ENCODE data around the gene KAT6B. TPM values are rescaled to one million over a fixed set of nuclear protein-coding genes. Genes with fewer than 3 reads are reported as not detected.

The KAT6B gene
- total RNA-seq, 4 donors from 2014 or later: 29.1 to 159 (median 61.2) TPM

DNA sequence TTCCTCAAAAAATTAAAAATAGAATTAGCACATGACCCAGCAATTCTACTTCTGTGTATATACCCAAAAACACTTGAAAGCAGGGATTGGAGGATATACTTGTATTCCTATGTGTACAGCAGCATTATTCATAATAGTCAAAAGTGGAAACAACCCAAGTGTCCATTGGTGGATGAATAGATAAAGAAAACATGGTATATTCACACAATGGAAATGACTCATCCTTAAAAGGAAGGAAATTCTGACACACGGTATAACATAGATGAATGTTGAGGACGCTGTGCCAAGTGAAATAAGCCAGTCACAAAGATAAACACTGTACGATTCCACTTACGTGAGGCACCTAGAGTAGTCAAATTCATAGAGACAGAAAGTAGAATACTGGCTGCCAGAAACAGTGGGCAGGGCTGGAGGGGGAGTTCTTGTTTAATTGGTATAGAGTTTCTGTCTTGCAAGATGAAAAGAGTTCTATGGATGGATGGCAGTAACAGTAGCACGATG, 26.6 kb upstream of the KAT6B start:
- DNase-seq: no peak
- H3K4me3 ChIP-seq: no peak overlapping the region
- intact Hi-C loops (cut with DNase I; ENCODE audit: low total_unique reads): no loop called here
- no peak for TF ChIP-seq POLR2A (IDR thresholded peaks at IDR 0.05)
- TF ChIP-seq, protein P1, sequence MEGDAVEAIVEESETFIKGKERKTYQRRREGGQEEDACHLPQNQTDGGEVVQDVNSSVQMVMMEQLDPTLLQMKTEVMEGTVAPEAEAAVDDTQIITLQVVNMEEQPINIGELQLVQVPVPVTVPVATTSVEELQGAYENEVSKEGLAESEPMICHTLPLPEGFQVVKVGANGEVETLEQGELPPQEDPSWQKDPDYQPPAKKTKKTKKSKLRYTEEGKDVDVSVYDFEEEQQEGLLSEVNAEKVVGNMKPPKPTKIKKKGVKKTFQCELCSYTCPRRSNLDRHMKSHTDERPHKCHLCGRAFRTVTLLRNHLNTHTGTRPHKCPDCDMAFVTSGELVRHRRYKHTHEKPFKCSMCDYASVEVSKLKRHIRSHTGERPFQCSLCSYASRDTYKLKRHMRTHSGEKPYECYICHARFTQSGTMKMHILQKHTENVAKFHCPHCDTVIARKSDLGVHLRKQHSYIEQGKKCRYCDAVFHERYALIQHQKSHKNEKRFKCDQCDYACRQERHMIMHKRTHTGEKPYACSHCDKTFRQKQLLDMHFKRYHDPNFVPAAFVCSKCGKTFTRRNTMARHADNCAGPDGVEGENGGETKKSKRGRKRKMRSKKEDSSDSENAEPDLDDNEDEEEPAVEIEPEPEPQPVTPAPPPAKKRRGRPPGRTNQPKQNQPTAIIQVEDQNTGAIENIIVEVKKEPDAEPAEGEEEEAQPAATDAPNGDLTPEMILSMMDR (IDR thresholded peaks at IDR 0.05): no peak
- H3K27ac ChIP-seq: no peak overlapping the region
- H3K36me3 ChIP-seq: no peaks in the 10 kb centered on the region
- H3K9me3 ChIP-seq: no peaks in the 10 kb centered on the region
- H3K4me1 ChIP-seq: no peaks in the 10 kb centered on the region
- no peaks in the 10 kb centered on the region for H3K27me3 ChIP-seq

DNA sequence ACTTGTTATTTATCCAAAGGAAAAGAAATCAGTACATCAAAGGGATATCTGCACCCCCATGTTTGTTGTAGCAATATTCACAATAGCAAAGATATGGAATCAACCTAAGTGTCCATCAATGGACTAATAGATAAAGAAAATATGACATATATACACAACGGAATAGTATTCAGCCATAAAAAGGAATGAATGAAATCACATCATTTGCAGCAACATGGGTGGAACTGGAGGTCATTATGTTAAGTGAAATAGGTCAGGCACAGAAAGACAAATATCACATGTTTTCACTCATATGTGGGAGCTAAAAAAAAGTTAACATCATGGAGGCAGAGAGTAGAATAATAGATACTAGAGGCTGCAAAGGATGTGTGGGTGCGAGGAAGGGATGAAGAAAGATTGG, 25.0 kb upstream of the KAT6B start:
- Histone ChIP-seq H3K36me3 (no peaks in the 10 kb centered on the region), H3K27me3 (no peaks in the 10 kb centered on the region), H3K4me1 (no peaks in the 10 kb centered on the region), H3K9me3 (no peaks in the 10 kb centered on the region), H3K4me3 (no peak overlapping the region), H3K27ac (no peak overlapping the region)
- no peak for DNase-seq
- no peak for TF ChIP-seq POLR2A (IDR thresholded peaks at IDR 0.05)
- TF ChIP-seq, protein P1 (IDR thresholded peaks at IDR 0.05): no peak
- intact Hi-C loops (cut with DNase I; ENCODE audit: low total_unique reads): no loop called here

DNA sequence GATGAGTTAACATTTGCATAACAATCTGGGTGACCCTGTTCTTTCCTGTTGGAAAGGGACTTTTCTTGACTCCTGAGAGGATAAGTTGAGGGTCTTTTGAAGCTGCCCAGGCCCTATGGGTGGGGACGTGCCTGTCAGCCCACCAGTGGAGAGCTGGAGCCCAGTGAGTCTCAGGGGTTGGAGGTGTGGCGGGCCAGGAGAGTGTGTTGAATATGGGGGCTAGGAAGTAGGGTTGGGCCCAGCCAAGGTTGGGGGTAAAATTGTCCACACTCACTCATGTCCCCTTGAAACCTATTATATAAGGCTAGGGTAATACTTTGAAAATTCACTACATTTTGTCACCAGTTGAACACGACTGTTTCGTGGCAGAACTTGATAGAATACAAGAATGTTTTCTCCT, 17.9 kb upstream of the KAT6B start:
- Histone ChIP-seq H3K4me1 (no peaks in the 10 kb centered on the region), H3K36me3 (no peaks in the 10 kb centered on the region), H3K27ac (no peak overlapping the region), H3K27me3 (no peaks in the 10 kb centered on the region), H3K9me3 (no peaks in the 10 kb centered on the region), H3K4me3 (no peak overlapping the region)
- TF ChIP-seq, protein P1 (IDR thresholded peaks at IDR 0.05): no peak
- no peak for TF ChIP-seq POLR2A (IDR thresholded peaks at IDR 0.05)
- intact Hi-C loops (cut with DNase I; ENCODE audit: low total_unique reads): no loop called here
- DNase-seq: no peak

DNA sequence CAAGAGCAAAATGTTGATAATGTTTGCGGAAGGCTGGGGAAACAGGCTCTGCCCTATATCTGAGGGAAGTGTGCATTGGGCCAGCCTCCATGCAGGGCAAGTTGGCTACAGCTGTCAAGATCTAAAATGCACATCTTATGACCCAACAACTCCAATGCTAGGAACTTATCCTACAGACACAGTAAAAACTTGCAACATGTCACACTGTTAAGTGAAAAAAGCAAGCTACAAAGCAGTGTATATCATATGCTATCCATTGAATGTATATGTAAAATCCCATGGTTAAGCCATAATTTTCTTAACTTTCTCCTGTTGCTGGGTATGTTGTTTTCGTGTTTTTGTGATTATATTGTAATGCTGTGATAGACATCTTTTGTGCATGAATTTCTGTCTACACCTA, 16.3 kb upstream of the KAT6B start:
- intact Hi-C loops (cut with DNase I; ENCODE audit: low total_unique reads): no loop called here
- no peaks in the 10 kb centered on the region for H3K27me3 ChIP-seq
- TF ChIP-seq POLR2A (IDR thresholded peaks at IDR 0.05): no peak
- TF ChIP-seq, protein P1 (IDR thresholded peaks at IDR 0.05): no peak

DNA sequence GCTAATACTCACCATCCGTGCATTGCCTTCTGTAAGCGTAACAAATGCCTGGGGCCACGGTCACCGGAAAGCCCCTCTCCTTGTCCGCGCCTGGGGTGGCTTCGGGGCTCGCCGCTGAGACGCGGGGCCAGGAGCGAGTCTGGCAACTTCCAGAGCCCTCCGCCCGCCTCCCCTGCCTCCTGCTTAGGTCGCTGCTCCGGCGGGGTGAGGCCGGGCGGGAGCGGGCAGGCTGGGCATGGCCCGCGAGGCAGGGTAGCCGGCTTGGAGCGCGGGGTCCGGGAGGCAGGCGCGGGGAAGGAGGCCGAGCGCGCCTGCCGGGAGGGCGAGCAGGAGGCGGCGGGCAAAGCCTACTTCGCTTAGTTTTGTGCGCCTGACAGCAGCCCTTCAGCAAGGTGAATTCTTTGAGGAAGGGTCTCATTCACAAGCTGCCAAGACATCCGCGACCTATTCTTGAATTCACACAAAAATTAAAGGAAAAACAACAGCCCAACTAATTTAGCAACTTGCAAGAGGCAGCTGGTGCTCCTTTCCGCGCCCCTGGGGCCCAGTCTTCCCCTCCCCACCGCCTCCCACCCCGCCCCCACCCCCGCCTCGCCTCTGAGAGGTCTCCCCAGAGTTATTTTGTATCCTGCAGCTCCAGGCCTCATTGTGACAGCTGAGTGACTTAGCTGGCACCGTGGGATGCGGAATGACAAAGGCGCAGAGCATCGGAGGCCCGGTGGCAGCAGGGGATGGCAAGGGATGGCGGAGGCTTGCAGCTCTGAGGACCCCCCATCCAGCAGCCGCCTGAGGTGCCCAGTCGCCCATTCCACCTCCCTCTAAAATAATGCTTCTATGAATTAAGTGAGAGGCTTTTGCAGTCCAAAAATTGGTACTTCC, 12.8 kb upstream of the KAT6B start:
- intact Hi-C loops (cut with DNase I; ENCODE audit: low total_unique reads): no loop called here

More for the DNA sequence above, 16.3 kb upstream of the KAT6B start:
- Histone ChIP-seq H3K36me3 (no peaks in the 10 kb centered on the region), H3K27ac (no peak overlapping the region), H3K4me1 (no peaks in the 10 kb centered on the region), H3K9me3 (no peaks in the 10 kb centered on the region), H3K4me3 (no peak overlapping the region)
- no peak for DNase-seq

More for the DNA sequence above, 12.8 kb upstream of the KAT6B start:
- Histone ChIP-seq H3K27ac (no peak overlapping the region), H3K9me3 (no peaks in the 10 kb centered on the region), H3K4me3 (no peak overlapping the region), H3K27me3 (no peaks in the 10 kb centered on the region), H3K4me1 (no peaks in the 10 kb centered on the region), H3K36me3 (no peaks in the 10 kb centered on the region)
- TF ChIP-seq POLR2A (IDR thresholded peaks at IDR 0.05): no peak
- TF ChIP-seq, protein P1 (IDR thresholded peaks at IDR 0.05): no peak
- no peak for DNase-seq

All from uterus (tissue), 4 donors.